K562 (cell line): ENCODE data around the gene KDELR3.

Experiments used
- EP300 ChIP-seq: IDR thresholded peaks from 2 replicates; pipeline ENCODE4 v1.6.1; 2012; ENCODE audit warnings: low read length, improper control_type of control experiment
- ETV6 ChIP-seq, 3 experiments: fragments of 150-350 bp in 1 of 3; sonication (generic) in 1 of 3; formaldehyde crosslinking in 1 of 3; IDR thresholded peaks; 2 replicates each; pipeline versions ENCODE4 v1.6.1 to v1.8.0; 2014 to 2022; ENCODE audit warnings: borderline replicate concordance in 2 of 3, low read depth in 2 of 3, antibody characterized with exemption in 1 of 3, low read length in 1 of 3, mild to moderate bottlenecking in 1 of 3, missing genetic modification reagents in 1 of 3
- EZH2 ChIP-seq: IDR thresholded peaks from 2 replicates; pipeline ENCODE4 v1.6.1; 2012; ENCODE audit warnings: low read depth, mild to moderate bottlenecking, inconsistent platforms, low read length, borderline replicate concordance
- JUND ChIP-seq, 2 experiments: IDR thresholded peaks; 2 replicates in 1 of 2; 3 replicates in 1 of 2; pipeline ENCODE4 v1.6.1; 2011; ENCODE audit warnings: borderline replicate concordance in 2 of 2, low read depth in 2 of 2, low read length in 2 of 2, improper control_type of control experiment in 1 of 2, missing biosample characterization in 1 of 2, missing genetic modification characterization in 1 of 2, missing genetic modification reagents in 1 of 2
- RAD51 ChIP-seq: fragments of 450-650 bp; IDR thresholded peaks from 2 replicates; pipeline ENCODE4 v1.7.1; 2016; ENCODE audit warnings: low read depth, mild to moderate bottlenecking, borderline replicate concordance
- TF ChIP-seq, protein P1 (sequence below): fragments of 250-450 bp; sonication (Bioruptor Pico); IDR thresholded peaks from 2 replicates; pipeline ENCODE4 v1.5.0; 2020; ENCODE audit warnings: mild to moderate bottlenecking, borderline replicate concordance
- TF ChIP-seq, protein P2 (sequence below), 3 experiments: IDR thresholded peaks in 2 of 3; conservative IDR thresholded peaks in 1 of 3; 2 replicates each; pipeline ENCODE4 v1.5.1; 2011 to 2012; ENCODE audit warnings: low read length in 3 of 3, mild to moderate bottlenecking in 3 of 3, control low read depth in 2 of 3, improper control_type of control experiment in 1 of 3, inconsistent platforms in 1 of 3, low read depth in 1 of 3, mixed read lengths in 1 of 3, moderate library complexity in 1 of 3; ENCODE audit not compliant: insufficient read depth in 2 of 3
- TF ChIP-seq, protein P3 (sequence below): fragments of 250-450 bp; sonication (Bioruptor Pico); IDR thresholded peaks from 2 replicates; pipeline ENCODE4 v1.5.0; 2020; ENCODE audit warnings: mild to moderate bottlenecking

DNA sequence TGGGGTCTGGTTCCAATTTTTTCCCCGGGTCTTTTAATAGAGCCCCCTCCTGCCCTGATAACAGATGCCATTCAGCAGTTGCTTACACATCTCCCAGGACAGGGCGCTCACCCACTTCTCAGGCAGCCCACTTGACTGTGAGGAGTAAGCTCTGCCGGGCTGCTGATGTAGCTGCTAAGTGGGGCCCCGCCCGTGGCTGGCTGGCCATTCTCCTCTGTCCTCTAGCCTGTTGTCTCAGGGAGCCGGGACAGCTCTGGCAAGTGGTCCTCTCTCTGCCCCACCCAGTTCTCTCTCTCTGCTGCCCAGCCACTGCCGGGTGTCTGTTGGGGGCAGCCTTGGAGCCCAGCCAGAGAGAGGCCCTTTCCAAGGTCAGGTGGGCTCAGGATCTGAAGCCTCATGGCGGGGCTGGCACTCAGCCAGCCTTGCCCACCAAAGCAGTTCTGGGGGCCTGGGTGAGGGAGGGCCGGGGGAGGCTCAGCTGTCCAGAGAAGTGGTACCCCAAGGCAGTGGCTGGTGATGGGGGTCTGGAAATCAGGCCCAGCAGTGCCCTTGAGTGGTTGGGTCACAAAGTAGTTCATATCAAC, 21.8 kb upstream of the KDELR3 start:
- TF ChIP-seq JUND (IDR thresholded peaks at IDR 0.05; ENCODE audit: borderline replicate concordance, low read depth, low read length) = no peak
- TF ChIP-seq JUND (tag; IDR thresholded peaks at IDR 0.05; ENCODE audit: borderline replicate concordance, low read depth, low read length) = no peak
- TF ChIP-seq, protein P1, sequence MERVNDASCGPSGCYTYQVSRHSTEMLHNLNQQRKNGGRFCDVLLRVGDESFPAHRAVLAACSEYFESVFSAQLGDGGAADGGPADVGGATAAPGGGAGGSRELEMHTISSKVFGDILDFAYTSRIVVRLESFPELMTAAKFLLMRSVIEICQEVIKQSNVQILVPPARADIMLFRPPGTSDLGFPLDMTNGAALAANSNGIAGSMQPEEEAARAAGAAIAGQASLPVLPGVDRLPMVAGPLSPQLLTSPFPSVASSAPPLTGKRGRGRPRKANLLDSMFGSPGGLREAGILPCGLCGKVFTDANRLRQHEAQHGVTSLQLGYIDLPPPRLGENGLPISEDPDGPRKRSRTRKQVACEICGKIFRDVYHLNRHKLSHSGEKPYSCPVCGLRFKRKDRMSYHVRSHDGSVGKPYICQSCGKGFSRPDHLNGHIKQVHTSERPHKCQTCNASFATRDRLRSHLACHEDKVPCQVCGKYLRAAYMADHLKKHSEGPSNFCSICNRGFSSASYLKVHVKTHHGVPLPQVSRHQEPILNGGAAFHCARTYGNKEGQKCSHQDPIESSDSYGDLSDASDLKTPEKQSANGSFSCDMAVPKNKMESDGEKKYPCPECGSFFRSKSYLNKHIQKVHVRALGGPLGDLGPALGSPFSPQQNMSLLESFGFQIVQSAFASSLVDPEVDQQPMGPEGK (CRISPR knock-in tag) = no peak
- TF ChIP-seq, protein P2, sequence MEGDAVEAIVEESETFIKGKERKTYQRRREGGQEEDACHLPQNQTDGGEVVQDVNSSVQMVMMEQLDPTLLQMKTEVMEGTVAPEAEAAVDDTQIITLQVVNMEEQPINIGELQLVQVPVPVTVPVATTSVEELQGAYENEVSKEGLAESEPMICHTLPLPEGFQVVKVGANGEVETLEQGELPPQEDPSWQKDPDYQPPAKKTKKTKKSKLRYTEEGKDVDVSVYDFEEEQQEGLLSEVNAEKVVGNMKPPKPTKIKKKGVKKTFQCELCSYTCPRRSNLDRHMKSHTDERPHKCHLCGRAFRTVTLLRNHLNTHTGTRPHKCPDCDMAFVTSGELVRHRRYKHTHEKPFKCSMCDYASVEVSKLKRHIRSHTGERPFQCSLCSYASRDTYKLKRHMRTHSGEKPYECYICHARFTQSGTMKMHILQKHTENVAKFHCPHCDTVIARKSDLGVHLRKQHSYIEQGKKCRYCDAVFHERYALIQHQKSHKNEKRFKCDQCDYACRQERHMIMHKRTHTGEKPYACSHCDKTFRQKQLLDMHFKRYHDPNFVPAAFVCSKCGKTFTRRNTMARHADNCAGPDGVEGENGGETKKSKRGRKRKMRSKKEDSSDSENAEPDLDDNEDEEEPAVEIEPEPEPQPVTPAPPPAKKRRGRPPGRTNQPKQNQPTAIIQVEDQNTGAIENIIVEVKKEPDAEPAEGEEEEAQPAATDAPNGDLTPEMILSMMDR (IDR thresholded peaks at IDR 0.05 in 2 of 3, conservative IDR thresholded peaks at IDR 0.05 in 1 of 3; ENCODE audit: insufficient read depth in 2 of 3, low read depth in 1 of 3, low read length in 3 of 3) = no peak
- no peak for TF ChIP-seq RAD51
- no peak for TF ChIP-seq EP300
- TF ChIP-seq, protein P3, sequence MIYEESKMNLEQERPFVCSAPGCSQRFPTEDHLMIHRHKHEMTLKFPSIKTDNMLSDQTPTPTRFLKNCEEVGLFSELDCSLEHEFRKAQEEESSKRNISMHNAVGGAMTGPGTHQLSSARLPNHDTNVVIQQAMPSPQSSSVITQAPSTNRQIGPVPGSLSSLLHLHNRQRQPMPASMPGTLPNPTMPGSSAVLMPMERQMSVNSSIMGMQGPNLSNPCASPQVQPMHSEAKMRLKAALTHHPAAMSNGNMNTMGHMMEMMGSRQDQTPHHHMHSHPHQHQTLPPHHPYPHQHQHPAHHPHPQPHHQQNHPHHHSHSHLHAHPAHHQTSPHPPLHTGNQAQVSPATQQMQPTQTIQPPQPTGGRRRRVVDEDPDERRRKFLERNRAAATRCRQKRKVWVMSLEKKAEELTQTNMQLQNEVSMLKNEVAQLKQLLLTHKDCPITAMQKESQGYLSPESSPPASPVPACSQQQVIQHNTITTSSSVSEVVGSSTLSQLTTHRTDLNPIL (CRISPR knock-in tag) = no peak
- no peak for TF ChIP-seq ETV6 (IDR thresholded peaks at IDR 0.05; ENCODE audit: borderline replicate concordance in 1 of 2, low read depth in 2 of 2, low read length in 1 of 2)
- no peak for TF ChIP-seq ETV6 (CRISPR knock-in tag; IDR thresholded peaks at IDR 0.05; ENCODE audit: borderline replicate concordance)
- TF ChIP-seq EZH2 = no peak
